ENCODE data around the gene FAM210A. TPM values are rescaled to one million over a fixed set of nuclear protein-coding genes. Genes with fewer than 3 reads are reported as not detected.

Gene FAM210A
- total and polyA plus RNA-seq, 2 experiments from 2014 or later: 17.2 to 17.9 TPM

DNA sequence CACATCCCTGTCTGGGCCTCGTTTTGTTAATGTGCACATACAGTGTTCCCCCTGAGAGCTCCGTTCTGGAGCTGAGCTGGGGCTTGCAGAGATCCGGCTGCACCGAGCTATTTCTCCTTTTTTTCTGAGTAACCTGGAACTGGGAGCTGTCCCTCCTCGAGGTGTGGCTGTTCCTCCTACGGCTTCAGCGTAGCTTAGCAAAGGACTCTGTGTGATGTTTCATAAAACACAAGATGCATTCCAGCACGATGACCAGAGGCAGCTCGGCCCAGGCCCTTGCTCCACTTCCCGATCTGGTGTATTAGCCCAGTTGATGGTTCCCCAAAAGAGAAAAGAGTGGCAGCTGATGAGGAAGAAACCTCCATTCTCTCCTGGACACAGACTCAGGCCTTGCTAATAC lies 103.0 kb downstream of the FAM210A start:
- Mint-ChIP-seq H3K27ac (no peak overlapping the region), H3K36me3 (ENCODE audit: low read depth) (no peaks in the 10 kb centered on the region), H3K4me3 (no peak overlapping the region), H3K9me3 (no peaks in the 10 kb centered on the region; the same call in 2 of the 3 replicates), H3K27me3 (ENCODE audit: insufficient read depth, low read depth, poor library complexity) (peaks cover 8% of the 10 kb centered on the region), H3K4me1 (peaks cover 5% of the 10 kb centered on the region; the same call in 1 of the 3 replicates)
- Histone ChIP-seq H3K4me1 (ENCODE audit: insufficient read depth) (no peaks in the 10 kb centered on the region), H3K27me3 (ENCODE audit: insufficient read depth) (no peaks in the 10 kb centered on the region), H3K27ac (ENCODE audit: low read depth) (no peak overlapping the region), H4K20me1 (replicated peaks; ENCODE audit: insufficient read depth) (no peaks in the 10 kb centered on the region), H3K4me2 (no peak overlapping the region), H3F3A (replicated peaks; ENCODE audit: low read depth) (no peaks in the 10 kb centered on the region), H3K36me3 (ENCODE audit: insufficient read depth) (no peaks in the 10 kb centered on the region), H3K79me2 (replicated peaks; ENCODE audit: insufficient read depth) (no peaks in the 10 kb centered on the region), H3K9me2 (ENCODE audit: insufficient read depth) (no peaks in the 10 kb centered on the region), H3K4me3 (no peak overlapping the region), H2AFZ (no peak overlapping the region)
- ATAC-seq: no peak
- DNase-seq (ENCODE audit: low spot score): no peak
- TF ChIP-seq, protein P1, sequence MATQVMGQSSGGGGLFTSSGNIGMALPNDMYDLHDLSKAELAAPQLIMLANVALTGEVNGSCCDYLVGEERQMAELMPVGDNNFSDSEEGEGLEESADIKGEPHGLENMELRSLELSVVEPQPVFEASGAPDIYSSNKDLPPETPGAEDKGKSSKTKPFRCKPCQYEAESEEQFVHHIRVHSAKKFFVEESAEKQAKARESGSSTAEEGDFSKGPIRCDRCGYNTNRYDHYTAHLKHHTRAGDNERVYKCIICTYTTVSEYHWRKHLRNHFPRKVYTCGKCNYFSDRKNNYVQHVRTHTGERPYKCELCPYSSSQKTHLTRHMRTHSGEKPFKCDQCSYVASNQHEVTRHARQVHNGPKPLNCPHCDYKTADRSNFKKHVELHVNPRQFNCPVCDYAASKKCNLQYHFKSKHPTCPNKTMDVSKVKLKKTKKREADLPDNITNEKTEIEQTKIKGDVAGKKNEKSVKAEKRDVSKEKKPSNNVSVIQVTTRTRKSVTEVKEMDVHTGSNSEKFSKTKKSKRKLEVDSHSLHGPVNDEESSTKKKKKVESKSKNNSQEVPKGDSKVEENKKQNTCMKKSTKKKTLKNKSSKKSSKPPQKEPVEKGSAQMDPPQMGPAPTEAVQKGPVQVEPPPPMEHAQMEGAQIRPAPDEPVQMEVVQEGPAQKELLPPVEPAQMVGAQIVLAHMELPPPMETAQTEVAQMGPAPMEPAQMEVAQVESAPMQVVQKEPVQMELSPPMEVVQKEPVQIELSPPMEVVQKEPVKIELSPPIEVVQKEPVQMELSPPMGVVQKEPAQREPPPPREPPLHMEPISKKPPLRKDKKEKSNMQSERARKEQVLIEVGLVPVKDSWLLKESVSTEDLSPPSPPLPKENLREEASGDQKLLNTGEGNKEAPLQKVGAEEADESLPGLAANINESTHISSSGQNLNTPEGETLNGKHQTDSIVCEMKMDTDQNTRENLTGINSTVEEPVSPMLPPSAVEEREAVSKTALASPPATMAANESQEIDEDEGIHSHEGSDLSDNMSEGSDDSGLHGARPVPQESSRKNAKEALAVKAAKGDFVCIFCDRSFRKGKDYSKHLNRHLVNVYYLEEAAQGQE (IDR thresholded peaks at IDR 0.05; ENCODE audit: unreplicated experiment): no peak
- TF ChIP-seq ZNF331 (CRISPR knock-in tag; IDR thresholded peaks at IDR 0.05; ENCODE audit: low read depth) (no peak), EZH2phosphoT487 (IDR thresholded peaks at IDR 0.05; ENCODE audit: unreplicated experiment) (no peak), ZNF114 (CRISPR knock-in tag; IDR thresholded peaks at IDR 0.05) (no peak), POLR2AphosphoS5 (IDR thresholded peaks at IDR 0.05; ENCODE audit: low read depth) (no peak), STAT1 (IDR thresholded peaks at IDR 0.05; ENCODE audit: unreplicated experiment) (no peak), EZH2 (IDR thresholded peaks at IDR 0.05; ENCODE audit: low read depth, unreplicated experiment) (no peak), CREB1 (CRISPR knock-in tag; IDR thresholded peaks at IDR 0.05; ENCODE audit: low read depth) (no peak), NANOG (IDR thresholded peaks at IDR 0.05; ENCODE audit: borderline replicate concordance) (no peak), JUNB (IDR thresholded peaks at IDR 0.05; ENCODE audit: unreplicated experiment) (no peak)
- TF ChIP-seq, protein P2, sequence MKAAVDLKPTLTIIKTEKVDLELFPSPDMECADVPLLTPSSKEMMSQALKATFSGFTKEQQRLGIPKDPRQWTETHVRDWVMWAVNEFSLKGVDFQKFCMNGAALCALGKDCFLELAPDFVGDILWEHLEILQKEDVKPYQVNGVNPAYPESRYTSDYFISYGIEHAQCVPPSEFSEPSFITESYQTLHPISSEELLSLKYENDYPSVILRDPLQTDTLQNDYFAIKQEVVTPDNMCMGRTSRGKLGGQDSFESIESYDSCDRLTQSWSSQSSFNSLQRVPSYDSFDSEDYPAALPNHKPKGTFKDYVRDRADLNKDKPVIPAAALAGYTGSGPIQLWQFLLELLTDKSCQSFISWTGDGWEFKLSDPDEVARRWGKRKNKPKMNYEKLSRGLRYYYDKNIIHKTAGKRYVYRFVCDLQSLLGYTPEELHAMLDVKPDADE (IDR thresholded peaks at IDR 0.05): no peak
- TF ChIP-seq, protein P3, sequence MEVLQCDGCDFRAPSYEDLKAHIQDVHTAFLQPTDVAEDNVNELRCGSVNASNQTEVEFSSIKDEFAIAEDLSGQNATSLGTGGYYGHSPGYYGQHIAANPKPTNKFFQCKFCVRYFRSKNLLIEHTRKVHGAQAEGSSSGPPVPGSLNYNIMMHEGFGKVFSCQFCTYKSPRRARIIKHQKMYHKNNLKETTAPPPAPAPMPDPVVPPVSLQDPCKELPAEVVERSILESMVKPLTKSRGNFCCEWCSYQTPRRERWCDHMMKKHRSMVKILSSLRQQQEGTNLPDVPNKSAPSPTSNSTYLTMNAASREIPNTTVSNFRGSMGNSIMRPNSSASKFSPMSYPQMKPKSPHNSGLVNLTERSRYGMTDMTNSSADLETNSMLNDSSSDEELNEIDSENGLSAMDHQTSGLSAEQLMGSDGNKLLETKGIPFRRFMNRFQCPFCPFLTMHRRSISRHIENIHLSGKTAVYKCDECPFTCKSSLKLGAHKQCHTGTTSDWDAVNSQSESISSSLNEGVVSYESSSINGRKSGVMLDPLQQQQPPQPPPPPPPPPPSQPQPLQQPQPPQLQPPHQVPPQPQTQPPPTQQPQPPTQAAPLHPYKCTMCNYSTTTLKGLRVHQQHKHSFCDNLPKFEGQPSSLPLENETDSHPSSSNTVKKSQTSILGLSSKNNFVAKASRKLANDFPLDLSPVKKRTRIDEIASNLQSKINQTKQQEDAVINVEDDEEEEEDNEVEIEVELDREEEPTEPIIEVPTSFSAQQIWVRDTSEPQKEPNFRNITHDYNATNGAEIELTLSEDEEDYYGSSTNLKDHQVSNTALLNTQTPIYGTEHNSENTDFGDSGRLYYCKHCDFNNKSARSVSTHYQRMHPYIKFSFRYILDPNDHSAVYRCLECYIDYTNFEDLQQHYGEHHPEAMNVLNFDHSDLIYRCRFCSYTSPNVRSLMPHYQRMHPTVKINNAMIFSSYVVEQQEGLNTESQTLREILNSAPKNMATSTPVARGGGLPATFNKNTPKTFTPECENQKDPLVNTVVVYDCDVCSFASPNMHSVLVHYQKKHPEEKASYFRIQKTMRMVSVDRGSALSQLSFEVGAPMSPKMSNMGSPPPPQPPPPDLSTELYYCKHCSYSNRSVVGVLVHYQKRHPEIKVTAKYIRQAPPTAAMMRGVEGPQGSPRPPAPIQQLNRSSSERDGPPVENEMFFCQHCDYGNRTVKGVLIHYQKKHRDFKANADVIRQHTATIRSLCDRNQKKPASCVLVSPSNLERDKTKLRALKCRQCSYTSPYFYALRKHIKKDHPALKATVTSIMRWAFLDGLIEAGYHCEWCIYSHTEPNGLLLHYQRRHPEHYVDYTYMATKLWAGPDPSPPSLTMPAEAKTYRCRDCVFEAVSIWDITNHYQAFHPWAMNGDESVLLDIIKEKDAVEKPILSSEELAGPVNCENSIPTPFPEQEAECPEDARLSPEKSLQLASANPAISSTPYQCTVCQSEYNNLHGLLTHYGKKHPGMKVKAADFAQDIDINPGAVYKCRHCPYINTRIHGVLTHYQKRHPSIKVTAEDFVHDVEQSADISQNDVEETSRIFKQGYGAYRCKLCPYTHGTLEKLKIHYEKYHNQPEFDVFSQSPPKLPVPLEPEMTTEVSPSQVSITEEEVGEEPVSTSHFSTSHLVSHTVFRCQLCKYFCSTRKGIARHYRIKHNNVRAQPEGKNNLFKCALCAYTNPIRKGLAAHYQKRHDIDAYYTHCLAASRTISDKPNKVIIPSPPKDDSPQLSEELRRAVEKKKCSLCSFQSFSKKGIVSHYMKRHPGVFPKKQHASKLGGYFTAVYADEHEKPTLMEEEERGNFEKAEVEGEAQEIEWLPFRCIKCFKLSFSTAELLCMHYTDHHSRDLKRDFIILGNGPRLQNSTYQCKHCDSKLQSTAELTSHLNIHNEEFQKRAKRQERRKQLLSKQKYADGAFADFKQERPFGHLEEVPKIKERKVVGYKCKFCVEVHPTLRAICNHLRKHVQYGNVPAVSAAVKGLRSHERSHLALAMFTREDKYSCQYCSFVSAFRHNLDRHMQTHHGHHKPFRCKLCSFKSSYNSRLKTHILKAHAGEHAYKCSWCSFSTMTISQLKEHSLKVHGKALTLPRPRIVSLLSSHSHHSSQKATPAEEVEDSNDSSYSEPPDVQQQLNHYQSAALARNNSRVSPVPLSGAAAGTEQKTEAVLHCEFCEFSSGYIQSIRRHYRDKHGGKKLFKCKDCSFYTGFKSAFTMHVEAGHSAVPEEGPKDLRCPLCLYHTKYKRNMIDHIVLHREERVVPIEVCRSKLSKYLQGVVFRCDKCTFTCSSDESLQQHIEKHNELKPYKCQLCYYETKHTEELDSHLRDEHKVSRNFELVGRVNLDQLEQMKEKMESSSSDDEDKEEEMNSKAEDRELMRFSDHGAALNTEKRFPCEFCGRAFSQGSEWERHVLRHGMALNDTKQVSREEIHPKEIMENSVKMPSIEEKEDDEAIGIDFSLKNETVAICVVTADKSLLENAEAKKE (CRISPR knock-in tag; IDR thresholded peaks at IDR 0.05): no peak
- TF ChIP-seq, protein P4, sequence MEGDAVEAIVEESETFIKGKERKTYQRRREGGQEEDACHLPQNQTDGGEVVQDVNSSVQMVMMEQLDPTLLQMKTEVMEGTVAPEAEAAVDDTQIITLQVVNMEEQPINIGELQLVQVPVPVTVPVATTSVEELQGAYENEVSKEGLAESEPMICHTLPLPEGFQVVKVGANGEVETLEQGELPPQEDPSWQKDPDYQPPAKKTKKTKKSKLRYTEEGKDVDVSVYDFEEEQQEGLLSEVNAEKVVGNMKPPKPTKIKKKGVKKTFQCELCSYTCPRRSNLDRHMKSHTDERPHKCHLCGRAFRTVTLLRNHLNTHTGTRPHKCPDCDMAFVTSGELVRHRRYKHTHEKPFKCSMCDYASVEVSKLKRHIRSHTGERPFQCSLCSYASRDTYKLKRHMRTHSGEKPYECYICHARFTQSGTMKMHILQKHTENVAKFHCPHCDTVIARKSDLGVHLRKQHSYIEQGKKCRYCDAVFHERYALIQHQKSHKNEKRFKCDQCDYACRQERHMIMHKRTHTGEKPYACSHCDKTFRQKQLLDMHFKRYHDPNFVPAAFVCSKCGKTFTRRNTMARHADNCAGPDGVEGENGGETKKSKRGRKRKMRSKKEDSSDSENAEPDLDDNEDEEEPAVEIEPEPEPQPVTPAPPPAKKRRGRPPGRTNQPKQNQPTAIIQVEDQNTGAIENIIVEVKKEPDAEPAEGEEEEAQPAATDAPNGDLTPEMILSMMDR (conservative IDR thresholded peaks at IDR 0.05; ENCODE audit: low read depth in 2 of 2): no peak

Data from GM23338 (cell line).